HEK293 (cell line): ENCODE results near the gene SAFB.

Experiments
- GLIS1 ChIP-seq: fragments of 450-650 bp; formaldehyde crosslinking; IDR thresholded peaks from 2 replicates; pipeline ENCODE4 v1.5.1; 2016; ENCODE audit warnings: missing biosample characterization, missing genetic modification characterization
- HIC1 ChIP-seq: fragments of 450-650 bp; formaldehyde crosslinking; IDR thresholded peaks from 2 replicates; pipeline ENCODE4 v1.5.1; 2016; ENCODE audit warnings: missing biosample characterization, missing genetic modification characterization
- IKZF3 ChIP-seq: fragments of 450-650 bp; IDR thresholded peaks from 2 replicates; pipeline ENCODE4 v1.5.0; 2018; ENCODE audit warnings: missing biosample characterization, mild to moderate bottlenecking, missing genetic modification characterization, moderate library complexity
- KLF1 ChIP-seq: fragments of 450-650 bp; formaldehyde crosslinking; IDR thresholded peaks from 2 replicates; pipeline ENCODE4 v1.5.1; 2016; ENCODE audit warnings: missing biosample characterization, missing genetic modification characterization
- KLF10 ChIP-seq: fragments of 450-650 bp; IDR thresholded peaks from 2 replicates; pipeline ENCODE4 v1.5.1; 2018; ENCODE audit warnings: missing biosample characterization, mild to moderate bottlenecking, missing genetic modification characterization
- KLF8 ChIP-seq: fragments of 450-650 bp; formaldehyde crosslinking; IDR thresholded peaks from 2 replicates; pipeline ENCODE4 v1.5.1; 2016; ENCODE audit warnings: missing biosample characterization, missing genetic modification characterization
- RBAK ChIP-seq: fragments of 450-650 bp; formaldehyde crosslinking; IDR thresholded peaks from 2 replicates; pipeline ENCODE4 v1.5.1; 2016; ENCODE audit warnings: missing biosample characterization, missing genetic modification characterization
- SALL2 ChIP-seq: fragments of 450-650 bp; formaldehyde crosslinking; IDR thresholded peaks from 2 replicates; pipeline ENCODE4 v1.5.0; 2017; ENCODE audit warnings: missing biosample characterization, mild to moderate bottlenecking, missing genetic modification characterization, borderline replicate concordance
- SP7 ChIP-seq: fragments of 450-650 bp; formaldehyde crosslinking; IDR thresholded peaks from 2 replicates; pipeline ENCODE4 v1.5.1; 2016; ENCODE audit warnings: missing biosample characterization, missing genetic modification characterization
- TRIM28 ChIP-seq: IDR thresholded peaks from 2 replicates; pipeline ENCODE4 v1.6.1; 2011; ENCODE audit warnings: low read length, control low read depth, borderline replicate concordance
- YY2 ChIP-seq: fragments of 450-650 bp; formaldehyde crosslinking; IDR thresholded peaks from 2 replicates; pipeline ENCODE4 v1.5.1; 2016; ENCODE audit warnings: missing biosample characterization, missing genetic modification characterization
- ZBTB10 ChIP-seq: fragments of 450-650 bp; formaldehyde crosslinking; IDR thresholded peaks from 2 replicates; pipeline ENCODE4 v1.5.1; 2016; ENCODE audit warnings: missing biosample characterization, missing genetic modification characterization
- ZBTB20 ChIP-seq: fragments of 450-650 bp; formaldehyde crosslinking; IDR thresholded peaks from 2 replicates; pipeline ENCODE4 v1.5.1; 2016; ENCODE audit warnings: missing biosample characterization, missing genetic modification characterization
- ZBTB44 ChIP-seq: fragments of 450-650 bp; IDR thresholded peaks from 2 replicates; pipeline ENCODE4 v1.5.1; 2018; ENCODE audit warnings: missing biosample characterization, mild to moderate bottlenecking, missing genetic modification characterization
- ZFHX2 ChIP-seq: fragments of 450-650 bp; formaldehyde crosslinking; conservative IDR thresholded peaks from 2 replicates; pipeline ENCODE4 v1.5.1; 2016; ENCODE audit warnings: missing biosample characterization, missing genetic modification characterization
- ZNF24 ChIP-seq: fragments of 450-650 bp; formaldehyde crosslinking; IDR thresholded peaks from 2 replicates; pipeline ENCODE4 v1.5.1; 2016; ENCODE audit warnings: missing biosample characterization, missing genetic modification characterization
- ZNF335 ChIP-seq: fragments of 450-650 bp; formaldehyde crosslinking; conservative IDR thresholded peaks from 2 replicates; pipeline ENCODE4 v1.5.1; 2016; ENCODE audit warnings: missing biosample characterization, missing genetic modification characterization
- ZNF391 ChIP-seq: fragments of 450-650 bp; formaldehyde crosslinking; IDR thresholded peaks from 2 replicates; pipeline ENCODE4 v1.5.1; 2016; ENCODE audit warnings: low read depth, missing biosample characterization, missing genetic modification characterization, borderline replicate concordance
- ZNF449 ChIP-seq: fragments of 450-650 bp; formaldehyde crosslinking; IDR thresholded peaks from 2 replicates; pipeline ENCODE4 v1.5.1; 2017; ENCODE audit warnings: missing biosample characterization, mild to moderate bottlenecking, missing genetic modification characterization, moderate library complexity
- ZNF473 ChIP-seq: fragments of 450-650 bp; formaldehyde crosslinking; IDR thresholded peaks from 2 replicates; pipeline ENCODE4 v1.5.1; 2017; ENCODE audit warnings: missing biosample characterization, missing genetic modification characterization
- ZNF488 ChIP-seq: fragments of 450-650 bp; formaldehyde crosslinking; IDR thresholded peaks from 2 replicates; pipeline ENCODE4 v1.5.1; 2016; ENCODE audit warnings: missing biosample characterization, missing genetic modification characterization
- ZNF580 ChIP-seq: fragments of 450-650 bp; formaldehyde crosslinking; IDR thresholded peaks from 2 replicates; pipeline ENCODE4 v1.5.1; 2016; ENCODE audit warnings: missing biosample characterization, missing genetic modification characterization
- ZNF660 ChIP-seq: fragments of 450-650 bp; IDR thresholded peaks from 2 replicates; pipeline ENCODE4 v1.5.1; 2018; ENCODE audit warnings: missing biosample characterization, mild to moderate bottlenecking, missing genetic modification characterization
- ZNF777 ChIP-seq: fragments of 450-650 bp; formaldehyde crosslinking; IDR thresholded peaks from 2 replicates; pipeline ENCODE4 v1.5.1; 2017; ENCODE audit warnings: missing biosample characterization, missing genetic modification characterization, borderline replicate concordance
- ZSCAN18 ChIP-seq: fragments of 450-650 bp; formaldehyde crosslinking; IDR thresholded peaks from 2 replicates; pipeline ENCODE4 v1.5.1; 2016; ENCODE audit warnings: missing biosample characterization, missing genetic modification characterization
- ZSCAN23 ChIP-seq: fragments of 450-650 bp; formaldehyde crosslinking; IDR thresholded peaks from 2 replicates; pipeline ENCODE4 v1.5.1; 2016; ENCODE audit warnings: missing biosample characterization, missing genetic modification characterization

SAFB gene

GRCh38 chr19:5680437-5681368 is 57.8 kb downstream of the SAFB start, which contains the start of the genes HSD11B1L and MICOS13 (continued):
- TF ChIP-seq ZNF488 (tag by site-specific recombination) (no peak), HIC1 (tag by site-specific recombination) (peak; percentile 97), YY2 (tag by site-specific recombination) (peak; percentile 72), ZSCAN18 (tag by site-specific recombination) (no peak), ZNF24 (peak; percentile 63; the same call in 1 of the 2 replicates), RBAK (no peak), ZNF580 (tag by site-specific recombination) (0 out of 2 replicates have a peak, but pooled peaks have one; percentile 7), ZNF660 (tag by site-specific recombination) (0 out of 2 replicates have a peak, but pooled peaks have one; percentile 37), ZFHX2 (tag by site-specific recombination) (peak; percentile 41; the same call in 1 of the 2 replicates), IKZF3 (tag by site-specific recombination) (no peak), GLIS1 (tag by site-specific recombination) (peak; percentile 48), ZNF449 (tag by site-specific recombination) (no peak), KLF1 (tag by site-specific recombination) (peak; percentile 70), KLF8 (tag by site-specific recombination) (peak; percentile 84), SP7 (tag by site-specific recombination) (peak; percentile 38), ZBTB10 (tag by site-specific recombination) (peak; percentile 78; the same call in 1 of the 2 replicates), ZBTB20 (tag by site-specific recombination) (peak; percentile 93), KLF10 (tag by site-specific recombination) (peak; percentile 79; the same call in 1 of the 2 replicates), ZNF335 (peak; percentile 100), SALL2 (tag by site-specific recombination) (no peak), ZSCAN23 (tag by site-specific recombination) (peak; percentile 29; the same call in 1 of the 2 replicates), TRIM28 (no peak), ZNF777 (tag by site-specific recombination) (0 out of 2 replicates have a peak, but pooled peaks have one; percentile 30), ZNF473 (tag by site-specific recombination) (no peak), ZBTB44 (tag by site-specific recombination) (0 out of 2 replicates have a peak, but pooled peaks have one; percentile 13), ZNF391 (tag by site-specific recombination) (no peak)
